ENCODE results near the gene ZDHHC18.

- TF ChIP-seq, protein P1, sequence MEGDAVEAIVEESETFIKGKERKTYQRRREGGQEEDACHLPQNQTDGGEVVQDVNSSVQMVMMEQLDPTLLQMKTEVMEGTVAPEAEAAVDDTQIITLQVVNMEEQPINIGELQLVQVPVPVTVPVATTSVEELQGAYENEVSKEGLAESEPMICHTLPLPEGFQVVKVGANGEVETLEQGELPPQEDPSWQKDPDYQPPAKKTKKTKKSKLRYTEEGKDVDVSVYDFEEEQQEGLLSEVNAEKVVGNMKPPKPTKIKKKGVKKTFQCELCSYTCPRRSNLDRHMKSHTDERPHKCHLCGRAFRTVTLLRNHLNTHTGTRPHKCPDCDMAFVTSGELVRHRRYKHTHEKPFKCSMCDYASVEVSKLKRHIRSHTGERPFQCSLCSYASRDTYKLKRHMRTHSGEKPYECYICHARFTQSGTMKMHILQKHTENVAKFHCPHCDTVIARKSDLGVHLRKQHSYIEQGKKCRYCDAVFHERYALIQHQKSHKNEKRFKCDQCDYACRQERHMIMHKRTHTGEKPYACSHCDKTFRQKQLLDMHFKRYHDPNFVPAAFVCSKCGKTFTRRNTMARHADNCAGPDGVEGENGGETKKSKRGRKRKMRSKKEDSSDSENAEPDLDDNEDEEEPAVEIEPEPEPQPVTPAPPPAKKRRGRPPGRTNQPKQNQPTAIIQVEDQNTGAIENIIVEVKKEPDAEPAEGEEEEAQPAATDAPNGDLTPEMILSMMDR (IDR thresholded peaks at IDR 0.05), result no peak
- TF ChIP-seq ZFX (IDR thresholded peaks at IDR 0.05; ENCODE audit: borderline replicate concordance), result no peak
These were observed 7.2 kb downstream of the ZDHHC18 start for GRCh38 chr1:26833432-26834405.
